HG03457 (cell line): Measurements from ENCODE around the gene SPG7.

Source experiments
- ATAC-seq: cut with Tn5 transposase; IDR thresholded peaks from one replicate; pipeline ENCODE4 v1.9.1; 2021; ENCODE audit warnings: moderate number of reproducible peaks; ENCODE audit not compliant: unreplicated experiment

The SPG7 gene

DNA sequence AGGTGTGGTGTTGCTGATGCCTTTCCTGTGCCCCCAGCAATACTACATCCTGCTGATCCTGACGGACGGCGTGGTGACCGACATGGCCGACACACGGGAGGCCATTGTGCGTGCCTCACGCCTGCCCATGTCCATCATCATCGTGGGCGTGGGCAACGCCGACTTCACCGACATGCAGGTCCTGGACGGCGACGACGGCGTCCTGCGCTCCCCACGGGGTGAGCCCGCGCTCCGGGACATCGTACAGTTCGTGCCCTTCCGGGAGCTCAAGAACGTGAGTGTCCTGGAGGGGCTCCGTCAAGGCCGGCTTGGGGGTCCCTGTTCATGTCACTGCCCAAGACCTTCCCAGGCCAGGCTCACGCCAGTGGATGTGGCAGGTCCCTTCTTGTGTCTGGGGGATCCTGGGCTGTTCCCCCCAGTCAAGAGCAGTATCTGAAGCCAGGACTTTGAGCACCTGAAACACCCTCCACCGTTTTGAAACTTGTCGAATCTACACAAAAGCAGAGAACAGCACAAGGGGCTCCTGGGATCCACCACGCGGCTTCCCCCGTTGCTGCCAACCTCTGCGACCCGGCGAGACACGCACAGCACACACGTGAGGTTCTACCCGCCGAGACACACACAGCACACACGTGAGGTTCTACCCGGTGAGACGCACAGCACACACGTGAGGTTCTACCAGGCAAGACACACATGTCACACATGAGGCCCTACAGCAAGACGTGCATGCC is 87.3 kb downstream of the SPG7 start:
- ATAC-seq, result no peak

- no peak for ATAC-seq
These were observed 88.0 kb downstream of the SPG7 start for GRCh38 chr16:89596061-89596689.

- ATAC-seq, result no peak
These were observed 88.9 kb downstream of the SPG7 start for GRCh38 chr16:89596957-89597649.

- ATAC-seq, result no peak
These were observed 90.0 kb downstream of the SPG7 start for GRCh38 chr16:89598199-89598598.

GRCh38 chr16:89599451-89599858 is 91.3 kb downstream of the SPG7 start:
- ATAC-seq, result no peak

GRCh38 chr16:89599902-89600301 is 91.7 kb downstream of the SPG7 start:
- no peak for ATAC-seq

GRCh38 chr16:89600427-89600826 is 92.2 kb downstream of the SPG7 start:
- no peak for ATAC-seq

- ATAC-seq, result no peak
These were observed 92.8 kb downstream of the SPG7 start for GRCh38 chr16:89600956-89601355.

- no peak for ATAC-seq
These were observed 93.7 kb downstream of the SPG7 start for GRCh38 chr16:89601906-89602272.

GRCh38 chr16:89602273-89602951 is 94.2 kb downstream of the SPG7 start:
- no peak for ATAC-seq

DNA sequence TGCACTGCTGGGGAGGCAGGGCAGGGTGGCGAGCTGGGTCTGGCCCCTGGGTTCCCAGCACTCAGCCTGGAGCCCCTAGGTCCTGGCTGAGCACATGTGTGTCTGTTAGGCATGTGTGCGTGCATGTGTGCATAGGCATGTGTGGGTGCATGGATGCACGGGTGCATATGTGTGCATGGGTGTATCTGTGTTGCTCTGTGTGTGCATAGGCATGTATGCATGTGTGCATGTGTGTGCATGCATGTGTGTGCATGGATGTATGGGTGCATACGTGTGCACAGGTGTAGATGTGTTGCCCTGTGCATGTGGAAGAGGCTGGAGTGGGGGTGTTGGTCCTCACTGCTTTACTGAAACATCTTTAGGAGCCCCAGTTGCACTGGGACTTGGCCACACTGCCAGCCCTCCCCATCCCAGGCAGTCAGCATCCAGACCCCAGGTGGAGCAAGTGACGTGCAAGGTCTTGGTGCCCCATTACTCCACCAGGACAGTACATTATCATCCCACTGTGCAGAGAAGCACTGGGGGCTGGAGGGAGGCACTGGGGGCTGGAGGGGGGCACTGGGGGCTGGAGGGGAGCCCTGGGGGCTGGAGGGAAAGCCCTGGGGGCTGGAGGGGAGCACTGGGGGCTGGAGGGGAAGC is 94.9 kb downstream of the SPG7 start:
- ATAC-seq, result no peak

- ATAC-seq, result no peak
These were observed 96.6 kb downstream of the SPG7 start for GRCh38 chr16:89604764-89605163.

GRCh38 chr16:89605186-89605970 is 97.2 kb downstream of the SPG7 start:
- no peak for ATAC-seq

DNA sequence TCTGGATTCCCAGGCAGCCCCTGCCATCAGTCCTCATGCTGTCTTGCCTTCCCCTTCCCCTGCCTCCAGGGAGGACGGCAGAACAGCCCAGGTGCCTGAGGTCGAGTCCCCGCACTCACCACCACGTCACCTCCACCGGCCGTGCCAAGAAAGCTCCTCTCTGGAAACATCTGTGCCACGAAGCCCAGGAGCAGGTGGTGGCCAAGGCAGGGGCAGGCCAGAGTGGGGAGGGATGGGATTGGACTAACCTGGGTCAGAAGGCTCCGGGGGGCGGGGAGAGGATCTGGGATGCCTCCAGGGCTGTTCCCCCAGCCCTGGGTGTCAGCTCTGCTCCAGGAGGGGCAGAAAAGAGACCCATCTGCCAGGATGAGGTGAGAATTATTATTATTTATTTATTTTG is 97.8 kb downstream of the SPG7 start:
- ATAC-seq, result no peak
